Progenitor cell of endocrine pancreas (in vitro differentiated cells): Measurements from ENCODE around the gene KCNMA1. TPM values are rescaled to one million over a fixed set of nuclear protein-coding genes. Genes with fewer than 3 reads are reported as not detected.

Source experiments
- DNase-seq: peaks from one replicate; pipeline ENCODE4 v3.0.0; 2021; ENCODE audit warnings: low spot score; ENCODE audit not compliant: unreplicated experiment
- H3K27ac Mint-ChIP-seq: 2 replicates; pipeline ENCODE4 v1.8.0; 2021; ENCODE audit warnings: mild to moderate bottlenecking, moderate library complexity, mixed read lengths
- H3K27me3 Mint-ChIP-seq: 2 replicates; pipeline ENCODE4 v1.8.0; 2021; ENCODE audit warnings: mixed read lengths
- H3K36me3 Mint-ChIP-seq: 2 replicates; pipeline ENCODE4 v1.8.0; 2022; ENCODE audit warnings: mixed read lengths; ENCODE audit not compliant: insufficient read depth
- H3K4me1 Mint-ChIP-seq: 2 replicates; pipeline ENCODE4 v1.8.0; 2021; ENCODE audit warnings: low read depth, mixed read lengths
- H3K4me3 Mint-ChIP-seq: 2 replicates; pipeline ENCODE4 v1.8.0; 2021; ENCODE audit warnings: low read depth, mild to moderate bottlenecking, moderate library complexity, mixed read lengths
- H3K9me3 Mint-ChIP-seq: 2 replicates; pipeline ENCODE4 v1.8.0; 2021; ENCODE audit warnings: low read depth, mixed read lengths
- total RNA-seq: library from RNA; stranded (reverse); gene quantifications from 2 replicates; pipeline ENCODE4 v1.2.1, GENCODE V29; 2021
- TF ChIP-seq, protein P1 (sequence below): fragments of 200-600 bp; sonication (generic); IDR thresholded peaks from one replicate; pipeline ENCODE4 v1.5.0; 2021; ENCODE audit warnings: antibody characterized with exemption, mild to moderate bottlenecking; ENCODE audit not compliant: unreplicated experiment

The KCNMA1 gene
- total RNA-seq, 1 donor from 2014 or later, result 5.8 TPM

DNA sequence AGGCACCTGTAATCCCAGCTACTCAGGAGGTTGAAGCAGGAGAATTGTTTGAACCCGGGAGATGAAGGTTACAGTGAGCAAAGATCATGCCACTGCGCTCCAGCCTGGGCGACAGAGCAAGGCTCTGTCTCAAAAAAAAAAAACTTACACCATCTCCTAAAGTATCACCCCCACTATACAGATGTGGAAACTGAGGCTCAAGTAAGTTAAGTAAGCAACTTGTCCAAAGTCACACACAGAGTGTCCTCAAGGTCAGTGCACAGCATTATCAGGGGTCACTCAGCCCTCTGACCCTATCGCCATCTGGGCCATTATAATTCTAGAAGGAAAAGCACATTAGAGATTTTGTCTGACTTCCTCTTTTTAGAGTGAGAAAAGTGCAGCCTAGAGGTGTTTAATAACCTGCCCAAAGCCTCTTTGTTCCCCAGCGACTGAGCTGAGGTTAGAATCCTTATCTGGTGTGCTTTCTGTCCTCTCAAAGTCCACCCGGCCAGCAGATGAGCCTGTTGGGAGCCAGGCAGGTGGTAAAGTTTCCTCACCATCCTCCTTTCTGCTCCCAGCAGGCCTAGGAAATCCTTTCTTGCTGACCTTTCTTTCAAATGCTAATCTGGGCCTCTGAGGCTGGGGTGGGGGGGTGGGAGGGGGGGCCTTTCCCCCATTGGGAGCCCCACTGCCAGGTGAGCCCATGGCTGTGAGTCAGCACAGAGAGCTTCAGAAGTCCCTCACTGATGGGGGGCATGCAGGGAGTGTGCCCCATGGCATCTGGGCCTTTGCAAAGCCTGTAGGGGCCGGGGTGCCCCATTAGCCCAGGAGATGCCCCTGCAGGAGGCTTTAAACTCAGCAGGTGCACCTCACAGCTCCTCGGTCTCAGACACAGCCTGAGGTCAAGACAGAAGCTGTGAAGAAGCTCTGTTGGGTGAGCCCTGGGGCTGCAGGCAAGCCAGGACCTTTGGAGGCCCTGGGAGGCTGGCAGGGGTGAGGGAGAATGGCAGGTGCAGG is 12.0 kb upstream of the KCNMA1 start:
- Mint-ChIP-seq H3K36me3 (peaks cover 3% of the 10 kb centered on the region), H3K27me3 (peaks cover 15% of the 10 kb centered on the region), H3K9me3 (peaks cover 8% of the 10 kb centered on the region), H3K27ac (no peak overlapping the region), H3K4me1 (peaks cover 2% of the 10 kb centered on the region), H3K4me3 (no peak overlapping the region)
- TF ChIP-seq, protein P1, sequence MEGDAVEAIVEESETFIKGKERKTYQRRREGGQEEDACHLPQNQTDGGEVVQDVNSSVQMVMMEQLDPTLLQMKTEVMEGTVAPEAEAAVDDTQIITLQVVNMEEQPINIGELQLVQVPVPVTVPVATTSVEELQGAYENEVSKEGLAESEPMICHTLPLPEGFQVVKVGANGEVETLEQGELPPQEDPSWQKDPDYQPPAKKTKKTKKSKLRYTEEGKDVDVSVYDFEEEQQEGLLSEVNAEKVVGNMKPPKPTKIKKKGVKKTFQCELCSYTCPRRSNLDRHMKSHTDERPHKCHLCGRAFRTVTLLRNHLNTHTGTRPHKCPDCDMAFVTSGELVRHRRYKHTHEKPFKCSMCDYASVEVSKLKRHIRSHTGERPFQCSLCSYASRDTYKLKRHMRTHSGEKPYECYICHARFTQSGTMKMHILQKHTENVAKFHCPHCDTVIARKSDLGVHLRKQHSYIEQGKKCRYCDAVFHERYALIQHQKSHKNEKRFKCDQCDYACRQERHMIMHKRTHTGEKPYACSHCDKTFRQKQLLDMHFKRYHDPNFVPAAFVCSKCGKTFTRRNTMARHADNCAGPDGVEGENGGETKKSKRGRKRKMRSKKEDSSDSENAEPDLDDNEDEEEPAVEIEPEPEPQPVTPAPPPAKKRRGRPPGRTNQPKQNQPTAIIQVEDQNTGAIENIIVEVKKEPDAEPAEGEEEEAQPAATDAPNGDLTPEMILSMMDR, result no peak
- no peak for DNase-seq

DNA sequence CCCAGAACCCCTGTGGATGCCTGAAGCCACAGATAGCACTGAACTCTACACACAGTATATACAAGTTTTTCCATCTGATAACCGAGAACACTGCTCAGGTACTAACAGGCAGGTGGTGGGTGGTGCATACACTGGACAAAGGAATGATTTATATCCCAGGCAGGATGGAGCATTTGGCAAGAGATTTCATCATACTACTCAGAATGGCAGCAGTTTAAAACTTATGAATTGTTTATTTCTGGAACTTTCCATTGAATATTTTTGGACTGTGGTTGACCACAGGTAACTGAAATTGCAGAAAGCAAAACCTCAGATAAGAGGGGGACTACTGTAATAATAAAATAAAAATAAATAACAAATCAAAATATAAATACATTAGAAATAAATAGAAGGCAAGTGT is 10.9 kb upstream of the KCNMA1 start:
- Mint-ChIP-seq H3K36me3 (peaks cover 3% of the 10 kb centered on the region), H3K4me1 (peaks cover 2% of the 10 kb centered on the region), H3K27ac (no peak overlapping the region), H3K9me3 (peaks cover 13% of the 10 kb centered on the region), H3K27me3 (peaks cover 15% of the 10 kb centered on the region), H3K4me3 (no peak overlapping the region)
- no peak for DNase-seq
- TF ChIP-seq, protein P1, result no peak

DNA sequence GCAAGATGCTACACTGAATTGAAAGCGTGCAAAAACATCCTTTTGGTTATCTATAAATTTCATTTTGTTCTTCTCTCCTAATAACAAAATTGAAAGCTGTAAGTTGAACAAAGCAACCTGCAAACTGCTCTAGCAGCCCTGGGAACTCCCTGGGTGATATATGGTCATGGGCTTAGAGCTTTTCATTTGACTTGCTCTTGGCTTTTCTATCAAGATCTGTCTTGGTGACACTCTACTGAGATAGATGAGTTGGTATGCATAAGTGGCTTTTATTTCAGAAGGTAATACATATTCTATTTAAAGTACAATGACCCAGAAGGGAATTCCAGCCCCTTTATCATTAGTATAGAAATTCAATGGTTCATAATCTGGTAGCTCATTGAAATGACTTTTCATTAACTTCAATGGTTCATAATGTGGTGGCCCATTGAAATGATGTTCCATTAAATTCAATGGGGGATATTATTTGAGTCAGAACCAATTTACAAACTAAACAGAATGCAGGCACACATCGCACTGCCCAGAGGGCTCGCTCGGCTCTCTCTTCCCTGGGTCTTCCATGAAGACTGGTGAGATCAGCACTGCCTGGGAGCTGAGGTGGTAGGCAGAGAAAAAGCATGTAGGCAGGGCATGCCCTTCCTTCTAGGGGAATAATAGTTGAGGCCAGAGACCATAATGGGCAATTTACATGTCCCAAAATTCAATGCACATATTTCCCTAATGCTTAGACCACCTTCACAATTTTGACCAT is 10.1 kb upstream of the KCNMA1 start:
- H3K9me3 Mint-ChIP-seq, result peaks cover 8% of the 10 kb centered on the region
- peaks cover 2% of the 10 kb centered on the region for H3K4me1 Mint-ChIP-seq
- no peak for DNase-seq
- no peak overlapping the region for H3K4me3 Mint-ChIP-seq
- TF ChIP-seq, protein P1, result no peak
- no peaks in the 10 kb centered on the region for H3K36me3 Mint-ChIP-seq
- no peak overlapping the region for H3K27ac Mint-ChIP-seq
- H3K27me3 Mint-ChIP-seq, result peaks cover 15% of the 10 kb centered on the region

DNA sequence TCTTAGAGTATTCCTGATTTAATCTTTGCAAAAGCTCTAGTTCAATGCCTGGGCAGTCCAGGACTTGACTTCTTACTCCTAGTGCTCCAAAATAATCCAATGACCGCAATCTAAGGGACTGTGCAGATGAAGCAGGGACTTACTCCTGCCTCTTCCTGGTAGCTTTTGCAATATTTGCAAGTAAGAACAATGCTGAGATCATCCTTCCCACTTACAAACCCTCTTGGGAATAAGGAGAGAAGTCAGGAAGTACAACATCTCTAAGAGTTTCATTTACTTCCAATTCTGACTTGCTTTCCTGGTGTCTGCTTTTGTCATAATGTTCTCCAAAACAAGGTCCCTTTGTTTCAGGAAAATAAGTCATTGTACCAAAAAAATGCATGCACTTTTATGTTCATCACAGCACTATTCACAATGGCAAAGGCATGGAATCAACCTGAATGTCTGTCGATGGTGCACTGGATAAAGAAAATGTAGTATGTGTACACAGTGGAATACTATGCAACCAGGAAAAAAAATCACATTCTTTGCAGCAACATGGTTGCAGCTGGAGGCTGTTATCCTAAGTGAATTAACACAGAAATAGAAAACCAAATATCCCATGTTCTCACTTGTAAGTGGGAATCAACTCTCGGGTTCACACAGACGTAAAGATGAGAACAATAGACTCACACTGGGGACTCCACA is 7.1 kb upstream of the KCNMA1 start:
- H3K36me3 Mint-ChIP-seq, result no peaks in the 10 kb centered on the region
- no peak overlapping the region for H3K4me3 Mint-ChIP-seq
- peaks cover 2% of the 10 kb centered on the region for H3K4me1 Mint-ChIP-seq
- TF ChIP-seq, protein P1, result no peak
- H3K9me3 Mint-ChIP-seq, result peaks cover 5% of the 10 kb centered on the region
- H3K27me3 Mint-ChIP-seq, result peaks cover 36% of the 10 kb centered on the region
- no peak overlapping the region for H3K27ac Mint-ChIP-seq
- DNase-seq, result no peak
